T follicular helper cell (primary cell): Measurements from ENCODE around the gene MME.

Experiments
- DNase-seq: peaks from one replicate; pipeline ENCODE4 v3.0.0-alpha.2; 2020; ENCODE audit warnings: low read depth

MME gene

GRCh38 chr3:155149494-155149893, 69.4 kb downstream of the MME start:
- DNase-seq: no peak

- no peak for DNase-seq
Measured at GRCh38 chr3:155153242-155154186, 73.4 kb downstream of the MME start.

DNA sequence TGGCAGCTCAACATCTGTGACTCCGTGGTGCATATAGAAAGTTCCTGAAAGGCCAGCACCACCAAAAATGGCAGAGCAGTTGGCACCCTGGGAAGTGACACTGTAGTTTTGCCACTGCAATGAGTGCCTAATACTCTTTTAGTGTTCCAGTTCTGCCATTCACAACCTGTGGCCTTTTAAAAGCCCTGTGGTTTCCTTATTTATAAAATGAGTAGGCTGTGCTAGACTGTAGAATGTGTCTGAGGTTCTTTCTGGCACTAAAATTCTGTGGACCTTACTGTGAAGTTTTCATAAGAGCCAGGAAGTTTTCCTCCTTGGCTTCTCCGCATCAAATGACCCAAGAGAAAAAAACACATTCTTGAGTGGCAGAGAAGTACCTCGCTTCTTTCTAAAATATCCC, 74.1 kb downstream of the MME start:
- no peak for DNase-seq

DNA sequence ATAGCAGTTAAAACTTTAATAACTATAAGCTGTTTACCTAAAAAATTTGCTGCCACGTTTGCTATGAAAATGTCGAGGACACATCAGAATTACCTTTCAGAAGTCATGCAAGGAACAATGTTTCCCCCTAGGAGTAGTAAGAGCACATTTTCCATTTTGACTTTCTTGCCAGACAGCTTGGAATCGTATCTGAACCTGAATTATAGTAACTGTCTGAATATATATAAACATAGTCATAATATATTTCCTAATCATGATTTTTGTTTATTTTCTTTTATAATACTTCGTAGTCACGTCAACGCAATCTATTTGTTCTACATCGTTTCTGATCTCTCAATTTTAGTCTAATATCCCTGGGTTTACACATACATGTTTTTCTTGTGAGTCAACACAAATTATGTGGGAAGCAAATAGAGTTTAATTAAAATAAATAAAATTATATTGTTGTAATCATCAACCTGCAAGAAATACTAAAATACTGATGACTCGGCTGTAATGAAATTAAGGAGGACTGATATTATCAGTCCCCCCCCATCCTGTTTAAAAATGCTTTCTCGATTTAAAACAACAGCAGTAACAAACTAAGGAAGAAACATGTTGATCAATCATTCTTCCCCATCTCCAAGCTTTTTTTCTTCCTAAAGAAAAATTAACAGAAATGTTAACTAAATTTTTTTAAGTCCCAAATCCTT, 78.4 kb downstream of the MME start:
- DNase-seq: no peak

DNA sequence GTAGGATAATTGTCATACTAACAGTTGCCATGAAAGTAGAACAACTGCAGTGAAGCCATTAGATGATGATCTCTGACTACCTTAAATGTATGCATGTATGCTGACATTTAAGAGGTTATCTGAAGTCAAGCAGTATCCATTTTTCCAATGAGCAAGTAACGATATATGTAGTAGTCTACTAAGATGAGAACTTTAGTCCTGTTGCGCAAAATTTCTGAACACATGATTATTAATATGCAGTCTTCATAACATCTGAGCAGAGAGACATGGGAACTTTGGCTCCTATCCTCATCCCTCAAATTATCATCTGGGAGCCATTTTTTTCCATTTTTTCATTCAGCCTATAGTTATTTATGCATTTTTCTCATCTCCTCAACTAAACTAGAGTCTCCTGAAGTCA, 79.2 kb downstream of the MME start:
- DNase-seq: no peak

DNA sequence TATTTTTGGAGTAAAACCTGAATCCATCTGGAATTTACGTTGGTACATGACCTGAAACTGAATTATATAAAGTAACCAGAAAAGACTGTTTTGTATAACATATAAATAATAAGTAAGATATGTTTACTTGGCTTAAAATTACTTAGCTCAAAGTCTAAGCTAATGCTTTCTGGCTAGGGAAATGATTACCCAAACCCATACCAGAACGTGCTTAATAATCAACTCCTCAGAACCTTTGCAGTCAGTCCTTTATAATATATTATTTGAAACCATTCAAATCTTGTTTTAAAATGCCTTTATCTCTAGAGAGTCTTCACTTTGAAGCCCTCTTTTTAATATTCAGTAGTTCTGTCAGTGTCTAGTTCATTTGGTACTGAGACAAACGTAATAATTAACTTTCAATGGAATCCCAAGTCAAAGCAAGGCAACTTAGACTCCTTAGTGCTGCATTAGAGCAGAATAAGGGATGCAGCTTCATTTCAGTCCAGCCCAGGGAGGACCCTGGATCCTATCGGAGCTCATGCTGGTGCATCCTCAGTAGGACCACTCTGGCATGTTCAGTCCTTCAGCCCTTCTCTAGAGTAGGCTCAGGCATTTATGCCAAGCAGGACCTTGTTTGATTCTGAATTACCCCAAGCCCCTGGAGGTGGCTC, 81.6 kb downstream of the MME start:
- DNase-seq: no peak

GRCh38 chr3:155164306-155164705, 84.2 kb downstream of the MME start:
- DNase-seq: no peak

GRCh38 chr3:155166441-155166840, 86.3 kb downstream of the MME start:
- DNase-seq: no peak

GRCh38 chr3:155169197-155169596, 89.1 kb downstream of the MME start:
- no peak for DNase-seq

GRCh38 chr3:155173771-155174170, 93.7 kb downstream of the MME start:
- no peak for DNase-seq

- DNase-seq: no peak
Measured at GRCh38 chr3:155178810-155179436, 98.8 kb downstream of the MME start.

DNA sequence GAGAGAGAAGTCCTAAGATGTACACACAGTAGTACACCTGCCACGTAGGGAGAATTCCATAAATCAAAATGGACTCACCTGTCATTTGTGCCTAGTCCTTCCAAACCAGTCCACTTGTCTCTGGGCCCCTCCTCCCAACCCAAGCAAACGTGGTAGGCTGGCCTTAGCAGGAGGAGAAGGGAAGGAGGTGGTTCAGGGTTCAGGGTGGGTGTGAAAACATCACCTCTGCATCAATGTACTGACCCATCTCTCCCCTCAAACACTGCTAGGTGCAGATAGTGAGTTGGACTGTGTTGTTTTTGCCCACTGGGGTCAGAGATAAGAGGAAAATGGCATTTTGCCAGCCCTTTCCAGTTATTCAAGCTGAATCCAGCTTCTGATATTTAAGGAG, 99.3 kb downstream of the MME start:
- DNase-seq: no peak

GRCh38 chr3:155179966-155180757, 100.0 kb downstream of the MME start:
- DNase-seq: no peak

GRCh38 chr3:155182467-155182866, 102.3 kb downstream of the MME start:
- DNase-seq: no peak

DNA sequence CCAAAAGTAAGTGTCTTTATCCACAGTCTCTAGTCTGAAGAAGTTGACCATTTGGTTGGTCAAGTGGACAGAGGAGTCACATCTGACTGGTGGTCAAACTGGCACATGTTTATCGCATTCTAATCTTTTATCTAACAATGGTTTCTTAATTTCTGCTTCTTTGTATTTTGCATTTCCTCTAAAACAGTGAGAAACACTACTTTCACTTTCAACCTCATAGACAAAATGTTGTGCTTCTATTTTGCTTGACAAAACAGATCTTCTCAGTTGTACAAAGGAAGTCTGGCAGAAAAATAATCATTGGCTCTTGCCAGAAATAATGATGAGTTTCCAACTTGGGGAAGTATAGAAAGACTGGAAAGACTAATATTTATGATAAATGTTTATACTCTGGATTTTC, 103.9 kb downstream of the MME start:
- DNase-seq: no peak

DNA sequence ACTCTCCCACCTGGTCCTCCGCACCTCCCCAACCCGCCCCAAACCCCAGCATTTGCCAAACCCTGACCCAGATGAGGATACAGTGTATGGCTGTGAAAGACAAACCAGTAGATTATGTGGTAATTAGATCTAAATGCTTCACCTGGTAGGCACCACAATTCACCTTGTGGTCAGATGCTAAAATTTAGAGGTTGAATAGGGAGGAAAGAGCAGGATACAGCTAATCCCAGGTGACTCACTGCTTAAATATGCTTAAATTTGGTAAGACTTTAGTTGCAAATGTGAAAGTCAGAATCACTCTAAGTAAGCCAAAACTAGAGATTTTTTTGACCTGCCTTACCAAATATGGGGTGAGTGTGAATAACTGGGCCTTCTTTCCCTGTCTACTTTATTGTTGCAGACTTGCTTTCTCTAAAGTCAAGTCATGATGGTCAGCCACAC, 105.5 kb downstream of the MME start:
- no peak for DNase-seq

GRCh38 chr3:155188031-155188430, 107.9 kb downstream of the MME start:
- no peak for DNase-seq

DNA sequence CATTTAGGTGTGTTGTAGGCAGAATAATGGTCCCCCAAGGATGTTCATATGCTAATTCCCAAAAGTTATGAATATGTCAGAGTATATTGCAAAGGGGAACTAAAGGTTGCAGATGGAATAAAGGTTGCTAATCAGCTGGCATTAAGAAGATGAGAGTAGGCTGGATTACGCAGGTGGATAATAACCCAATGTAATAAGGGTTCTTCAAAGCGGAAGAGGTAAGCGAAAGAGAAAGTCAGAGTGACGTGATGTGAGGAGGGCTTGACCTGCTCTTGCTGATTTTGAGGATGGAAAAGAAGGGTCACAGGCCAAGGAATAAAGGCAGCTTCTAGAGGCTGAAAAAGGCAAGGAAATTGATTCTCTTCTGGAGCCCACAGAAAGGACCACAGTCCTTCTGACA, 109.4 kb downstream of the MME start:
- DNase-seq: no peak

GRCh38 chr3:155190691-155191090, 110.6 kb downstream of the MME start:
- DNase-seq: no peak

DNA sequence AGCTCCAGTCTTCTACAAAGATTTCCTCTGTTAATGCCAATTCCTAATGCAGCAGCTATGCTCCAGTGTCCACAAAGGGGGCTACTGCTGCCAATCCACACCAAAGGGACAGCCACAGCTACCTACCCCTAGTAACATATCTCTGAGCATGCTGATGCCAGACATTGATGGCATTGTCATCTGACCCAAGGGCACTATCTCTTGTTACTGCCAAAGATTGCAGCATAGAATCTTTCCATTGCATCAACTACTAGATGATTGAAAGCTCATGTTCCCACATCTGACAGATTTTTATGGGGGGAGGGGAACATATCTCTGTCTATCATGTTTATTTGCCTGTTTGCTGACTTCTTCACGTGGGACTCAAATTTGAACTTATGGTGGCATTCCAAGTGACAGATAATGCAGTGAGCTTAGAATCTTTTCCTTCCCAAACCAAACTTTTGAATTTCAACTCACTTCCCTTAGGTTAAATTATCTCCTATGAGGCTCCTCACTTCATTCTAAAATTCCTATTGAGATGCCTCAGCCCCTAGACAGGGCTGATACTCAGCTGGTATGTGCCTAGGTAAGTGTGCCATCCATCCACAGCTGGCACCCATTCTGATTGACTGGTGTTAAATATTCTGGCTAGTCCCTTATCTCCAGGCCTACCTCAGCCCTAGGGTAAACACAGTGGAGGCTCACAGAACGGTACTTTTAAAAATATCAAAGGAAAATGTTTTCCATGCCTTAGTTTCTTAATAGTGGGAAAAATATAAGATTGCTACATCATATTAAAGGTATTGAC, 113.0 kb downstream of the MME start:
- DNase-seq: no peak

- no peak for DNase-seq
Measured at GRCh38 chr3:155193868-155194267, 113.7 kb downstream of the MME start.
